Subcutaneous adipose tissue (tissue), 4 donors: ENCODE results near the gene ACAD10. TPM values are rescaled to one million over a fixed set of nuclear protein-coding genes. Genes with fewer than 3 reads are reported as not detected.

ENCODE experiments used
- total RNA-seq, 4 donors: library from RNA; depleted of rRNA; stranded (reverse); fragments of >200 nt; gene quantifications; one replicate each; pipeline ENCODE4 v1.1.0, GENCODE V29; 2016
- TF ChIP-seq, protein P1 (sequence below): fragments of 450-650 bp; IDR thresholded peaks from one replicate; pipeline ENCODE4 v1.5.1; 2016; ENCODE audit warnings: low read depth, mild to moderate bottlenecking, control low read depth, antibody characterized with exemption, moderate library complexity

The ACAD10 gene
- total RNA-seq, 4 donors from 2014 or later = 11.1 to 43.5 (median 22.9) TPM

DNA sequence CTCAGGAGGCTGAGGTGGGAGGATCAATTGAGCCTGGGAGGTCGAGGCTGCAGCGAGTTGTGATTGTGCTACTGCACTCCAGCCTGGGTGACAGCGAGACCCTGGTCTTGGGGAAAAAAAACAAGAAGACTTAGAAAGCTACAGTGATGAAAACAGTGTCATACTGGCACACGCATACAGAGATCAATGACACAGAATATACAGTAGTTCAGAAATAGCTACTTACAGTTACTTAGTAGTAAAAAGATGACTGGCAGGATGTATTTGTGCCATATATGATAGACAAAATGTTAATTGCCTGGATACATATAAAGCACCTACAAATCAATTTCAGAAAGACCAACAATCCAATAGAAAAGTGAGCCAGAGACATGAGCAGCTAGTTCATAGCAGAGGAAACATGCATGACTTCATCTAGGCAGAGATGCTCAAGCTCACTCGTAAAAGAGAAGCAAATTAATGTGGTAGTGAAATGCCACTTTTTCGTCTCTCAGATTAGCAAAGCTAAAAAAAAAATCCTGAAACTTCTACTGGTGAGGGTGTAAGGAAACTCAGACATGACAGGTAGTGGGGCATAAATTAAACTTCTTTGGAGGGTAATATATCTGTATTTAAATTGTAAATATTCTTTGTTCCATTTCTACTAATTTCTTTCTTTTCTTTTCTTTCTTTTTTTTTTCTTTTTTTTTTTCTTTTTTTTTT, 78.4 kb downstream of the ACAD10 start:
- TF ChIP-seq, protein P1, sequence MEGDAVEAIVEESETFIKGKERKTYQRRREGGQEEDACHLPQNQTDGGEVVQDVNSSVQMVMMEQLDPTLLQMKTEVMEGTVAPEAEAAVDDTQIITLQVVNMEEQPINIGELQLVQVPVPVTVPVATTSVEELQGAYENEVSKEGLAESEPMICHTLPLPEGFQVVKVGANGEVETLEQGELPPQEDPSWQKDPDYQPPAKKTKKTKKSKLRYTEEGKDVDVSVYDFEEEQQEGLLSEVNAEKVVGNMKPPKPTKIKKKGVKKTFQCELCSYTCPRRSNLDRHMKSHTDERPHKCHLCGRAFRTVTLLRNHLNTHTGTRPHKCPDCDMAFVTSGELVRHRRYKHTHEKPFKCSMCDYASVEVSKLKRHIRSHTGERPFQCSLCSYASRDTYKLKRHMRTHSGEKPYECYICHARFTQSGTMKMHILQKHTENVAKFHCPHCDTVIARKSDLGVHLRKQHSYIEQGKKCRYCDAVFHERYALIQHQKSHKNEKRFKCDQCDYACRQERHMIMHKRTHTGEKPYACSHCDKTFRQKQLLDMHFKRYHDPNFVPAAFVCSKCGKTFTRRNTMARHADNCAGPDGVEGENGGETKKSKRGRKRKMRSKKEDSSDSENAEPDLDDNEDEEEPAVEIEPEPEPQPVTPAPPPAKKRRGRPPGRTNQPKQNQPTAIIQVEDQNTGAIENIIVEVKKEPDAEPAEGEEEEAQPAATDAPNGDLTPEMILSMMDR = no peak

DNA sequence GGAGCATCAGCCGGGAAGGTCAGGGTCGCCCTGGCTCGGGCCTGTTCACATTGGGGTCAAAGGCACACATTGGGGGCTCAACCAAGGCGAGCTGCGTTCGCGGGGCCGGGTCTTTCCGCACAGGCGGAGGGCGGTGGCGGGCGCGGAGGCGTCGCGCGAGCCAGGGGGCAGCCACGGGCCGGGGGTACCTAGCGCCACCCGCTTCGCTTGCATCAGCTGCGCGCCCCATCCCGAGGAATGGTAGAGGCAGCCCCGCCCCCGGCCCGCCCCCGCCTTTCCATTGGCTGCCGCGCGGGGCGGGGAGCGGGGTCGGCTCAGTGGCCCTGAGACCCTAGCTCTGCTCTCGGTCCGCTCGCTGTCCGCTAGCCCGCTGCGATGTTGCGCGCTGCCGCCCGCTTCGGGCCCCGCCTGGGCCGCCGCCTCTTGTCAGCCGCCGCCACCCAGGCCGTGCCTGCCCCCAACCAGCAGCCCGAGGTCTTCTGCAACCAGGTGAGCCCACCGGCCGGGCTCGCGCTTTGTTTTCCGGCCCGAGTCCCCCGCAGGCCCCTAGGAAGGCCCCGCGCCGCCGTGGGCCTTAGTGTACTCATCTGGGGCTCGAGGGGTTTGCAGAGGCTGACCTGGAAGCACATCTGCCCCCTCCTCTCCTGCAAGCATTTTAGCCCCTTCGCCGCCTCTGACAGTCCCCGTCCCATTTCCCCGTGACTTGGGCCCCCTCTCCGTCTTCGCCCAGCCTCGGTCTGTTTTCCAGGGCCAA, 80.9 kb downstream of the ACAD10 start, which contains the start of gene ALDH2:
ALDH2 (plus strand) TSS at position 326 of the 754 bp plus-strand sequence; CDS start at position 376, 50 bp downstream.
- TF ChIP-seq, protein P1 = no peak

DNA sequence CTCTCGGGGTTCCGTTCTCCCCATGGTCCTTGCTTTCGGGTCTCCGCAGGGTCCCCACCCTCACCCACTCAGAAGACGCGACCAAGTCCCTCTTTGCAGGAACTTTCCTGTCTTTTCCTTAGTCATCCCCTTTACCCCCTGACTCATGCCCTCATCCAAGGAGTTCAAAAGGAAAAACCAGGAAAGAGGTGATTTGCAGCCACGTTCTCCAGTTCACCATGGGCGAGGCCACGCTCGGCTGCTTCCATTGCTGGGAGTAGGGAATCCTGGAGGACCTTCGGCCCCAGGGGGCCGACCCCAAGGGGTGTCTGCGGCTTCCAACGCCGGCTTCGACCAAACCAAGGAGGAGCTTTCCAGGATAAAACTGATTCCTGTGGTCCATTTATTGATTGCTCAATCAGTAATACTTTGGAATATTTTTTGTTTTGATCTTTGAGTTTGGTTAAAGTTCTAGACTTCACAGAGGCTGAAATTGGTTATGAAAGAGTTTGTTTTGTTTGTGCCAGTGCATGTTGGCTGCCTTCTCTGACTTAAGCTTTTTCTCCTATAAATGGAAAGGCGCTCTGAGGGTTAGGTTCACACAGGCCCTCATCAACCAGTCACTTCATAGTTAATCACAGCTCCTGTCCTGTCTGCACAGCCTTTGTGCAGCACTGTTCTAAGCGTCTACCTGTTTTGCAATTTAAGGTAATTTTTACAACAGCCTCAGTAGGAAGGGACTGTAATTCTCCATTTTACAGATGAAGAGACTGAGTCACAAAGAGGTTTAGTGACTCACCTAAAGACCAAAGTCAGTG, 81.7 kb downstream of the ACAD10 start:
- TF ChIP-seq, protein P1 = no peak

DNA sequence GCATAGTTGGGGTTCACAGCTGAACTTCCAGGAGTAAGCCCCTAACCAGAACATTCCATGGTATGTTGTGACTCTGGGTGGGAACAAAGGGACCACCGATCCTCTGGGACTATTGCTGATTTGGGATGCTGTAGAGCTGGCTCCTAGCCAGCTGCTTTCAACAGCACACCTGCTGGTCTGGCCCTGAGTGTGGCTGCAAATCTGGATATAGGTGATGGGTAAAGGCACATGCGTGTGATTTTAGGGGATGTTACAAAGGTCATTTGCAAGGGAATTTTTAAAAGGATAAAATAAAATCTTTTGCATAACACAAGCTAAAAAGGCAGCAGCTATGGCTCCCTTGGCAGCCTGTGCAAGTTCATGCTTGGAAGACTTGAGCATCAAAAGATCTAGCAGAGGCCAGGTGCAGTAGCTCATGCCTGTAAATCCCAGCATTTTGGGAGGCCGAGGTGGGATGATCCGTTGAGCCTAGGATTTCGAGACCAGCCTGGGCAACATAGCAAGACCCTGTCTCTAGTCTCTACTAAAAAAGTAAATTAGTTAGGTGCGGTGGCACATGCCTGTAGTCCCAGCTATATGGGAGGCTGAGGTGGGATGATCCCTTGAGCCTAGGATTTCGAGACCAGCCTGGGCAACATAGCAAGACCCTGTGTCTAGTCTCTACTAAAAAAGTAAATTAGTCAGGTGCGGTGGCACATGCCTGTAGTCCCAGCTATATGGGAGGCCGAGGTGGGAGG, 82.5 kb downstream of the ACAD10 start:
- TF ChIP-seq, protein P1 = no peak

DNA sequence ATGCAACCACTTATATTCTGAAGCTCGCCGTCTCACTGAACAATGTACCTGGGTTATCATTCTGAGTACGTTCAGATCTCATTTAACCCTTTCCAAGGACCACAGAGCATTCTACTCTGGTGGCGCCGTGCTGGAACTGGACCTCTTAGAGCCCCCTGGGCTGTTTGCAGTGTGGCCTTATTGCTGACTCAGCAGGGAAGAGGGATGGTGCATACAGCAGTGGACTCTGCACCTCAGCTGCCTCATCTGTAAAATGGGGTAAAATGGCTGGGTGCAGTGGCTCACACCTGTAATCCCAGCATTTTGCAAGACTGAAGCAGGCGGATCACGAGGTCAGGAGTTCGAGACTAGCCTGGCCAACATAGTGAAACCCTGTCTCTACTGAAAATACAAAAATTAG, 83.7 kb downstream of the ACAD10 start:
- TF ChIP-seq, protein P1 = no peak

DNA sequence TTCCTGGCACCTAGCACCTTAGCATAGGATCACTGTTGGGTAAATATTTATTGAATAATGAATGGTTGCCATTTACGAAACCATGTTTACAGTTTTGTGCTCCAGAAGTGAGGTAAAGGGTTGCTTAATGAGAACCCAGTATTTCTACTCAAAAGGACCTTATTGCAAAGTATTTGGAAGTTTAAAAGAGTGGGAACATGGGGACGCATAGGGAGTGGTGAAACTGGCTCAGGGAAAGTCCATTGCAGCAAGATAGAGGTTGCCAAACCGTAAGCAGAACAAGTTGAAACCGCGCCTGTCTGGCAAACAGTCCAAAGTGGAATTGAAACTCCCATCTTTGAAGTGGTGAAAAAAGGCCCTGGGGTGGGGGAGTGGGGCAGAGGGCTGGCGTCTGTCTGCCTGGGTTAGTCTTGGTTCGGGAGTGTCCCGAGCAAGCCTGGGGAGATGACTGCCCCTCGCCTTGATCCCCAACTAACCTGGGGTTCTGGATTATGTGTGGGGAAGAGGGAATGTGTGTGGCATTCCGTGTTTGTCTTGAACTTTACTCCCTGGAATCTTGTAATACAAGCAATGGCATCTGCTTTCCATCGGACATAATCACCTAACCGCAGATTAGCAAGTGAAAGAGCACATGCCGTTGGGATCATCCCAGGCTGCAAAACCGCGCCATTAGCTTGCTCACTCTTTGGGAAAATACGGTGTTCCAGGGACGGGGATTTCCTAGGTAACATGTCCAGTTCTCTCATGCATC, 88.1 kb downstream of the ACAD10 start:
- TF ChIP-seq, protein P1 = no peak
